SK-N-SH (cell line): ENCODE data around the gene MFAP1.

ENCODE experiments used
- NFIC ChIP-seq: IDR thresholded peaks from 2 replicates; pipeline ENCODE4 v1.4.0; 2012; ENCODE audit warnings: borderline replicate concordance
- POLR2AphosphoS5 ChIP-seq: IDR thresholded peaks from 2 replicates; pipeline ENCODE4 v1.6.1; 2012; ENCODE audit warnings: low read depth, low read length
- REST ChIP-seq: IDR thresholded peaks from 2 replicates; pipeline ENCODE4 v1.6.1; 2012; ENCODE audit warnings: mild to moderate bottlenecking, low read depth, low read length, moderate library complexity
- TF ChIP-seq, protein P1 (sequence below): fragments of 200-600 bp; sonication (generic); IDR thresholded peaks from 2 replicates; pipeline ENCODE4 v1.6.1; 2017; ENCODE audit warnings: antibody characterized with exemption, mild to moderate bottlenecking, moderate library complexity

GRCh38 chr15:43763819-43764446 is 60.6 kb downstream of the MFAP1 start:
- TF ChIP-seq, protein P1, sequence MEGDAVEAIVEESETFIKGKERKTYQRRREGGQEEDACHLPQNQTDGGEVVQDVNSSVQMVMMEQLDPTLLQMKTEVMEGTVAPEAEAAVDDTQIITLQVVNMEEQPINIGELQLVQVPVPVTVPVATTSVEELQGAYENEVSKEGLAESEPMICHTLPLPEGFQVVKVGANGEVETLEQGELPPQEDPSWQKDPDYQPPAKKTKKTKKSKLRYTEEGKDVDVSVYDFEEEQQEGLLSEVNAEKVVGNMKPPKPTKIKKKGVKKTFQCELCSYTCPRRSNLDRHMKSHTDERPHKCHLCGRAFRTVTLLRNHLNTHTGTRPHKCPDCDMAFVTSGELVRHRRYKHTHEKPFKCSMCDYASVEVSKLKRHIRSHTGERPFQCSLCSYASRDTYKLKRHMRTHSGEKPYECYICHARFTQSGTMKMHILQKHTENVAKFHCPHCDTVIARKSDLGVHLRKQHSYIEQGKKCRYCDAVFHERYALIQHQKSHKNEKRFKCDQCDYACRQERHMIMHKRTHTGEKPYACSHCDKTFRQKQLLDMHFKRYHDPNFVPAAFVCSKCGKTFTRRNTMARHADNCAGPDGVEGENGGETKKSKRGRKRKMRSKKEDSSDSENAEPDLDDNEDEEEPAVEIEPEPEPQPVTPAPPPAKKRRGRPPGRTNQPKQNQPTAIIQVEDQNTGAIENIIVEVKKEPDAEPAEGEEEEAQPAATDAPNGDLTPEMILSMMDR, result no peak
- TF ChIP-seq POLR2AphosphoS5 (no peak), REST (no peak), NFIC (no peak)
